GM12878 (cell line): ENCODE data around the gene KCNS1. TPM values are rescaled to one million over a fixed set of nuclear protein-coding genes. Genes with fewer than 3 reads are reported as not detected.

ENCODE experiments used
- polyA plus RNA-seq, 11 experiments: library from polyadenylated mRNA; depleted of rRNA in 4 of 11; unstranded in 6 of 11; stranded (reverse) in 5 of 11; fragments of >200 nt; fragmentation: Nextera tagmentation in 4 of 11; fragmentation: Illumina TruSeq in 1 of 11; extraction: Ambion mirVana in 4 of 11; extraction: Trizol in 1 of 11; gene quantifications; 1 replicate in 1 of 11; 2 replicates in 10 of 11; pipeline versions ENCODE4 v1.2.1 to v1.2.3, GENCODE V29; 2011 to 2016; ENCODE audit warnings: inconsistent platforms in 2 of 11, missing spikeins in 2 of 11, low read depth in 1 of 11
- total RNA-seq, 4 experiments: library from RNA; depleted of rRNA in 3 of 4; stranded (reverse); fragments of >200 nt in 3 of 4; fragmentation: Illumina TruSeq in 1 of 4; extraction: Trizol in 1 of 4; gene quantifications; 2 replicates each; pipeline versions ENCODE4 v1.2.1 to v1.2.3, GENCODE V29; 2013 to 2021

Gene KCNS1
- total and polyA plus RNA-seq, 10 of the 15 experiments (the other 5 are each of a cell fraction or from before 2014, with no cell fraction given), result not detected

Other genes with a start within 250 kb of the KCNS1 start
Only the 7 nearest of the 13 such genes appear.
- gene TOMM34, start 140.7 kb downstream of the KCNS1 start, total RNA-seq (2014; rRNA removed), result 47.3 and 49.1 TPM in 2 replicates
- 27.2 and 28.3 TPM in 2 replicates for gene TOMM34, start 140.7 kb downstream of the KCNS1 start, total RNA-seq (2014; rRNA removed; fragmentation: Illumina TruSeq; extraction: Trizol)
- 37.1 and 37.9 TPM in 2 replicates for gene TOMM34, start 140.7 kb downstream of the KCNS1 start, total RNA-seq (2021)
- gene TOMM34, start 140.7 kb downstream of the KCNS1 start, polyA plus RNA-seq (2011; rRNA removed), result 30.0 and 44.0 TPM in 2 replicates
- 42.1 and 53.7 TPM in 2 replicates for gene TOMM34, start 140.7 kb downstream of the KCNS1 start, polyA plus RNA-seq (2014; fragmentation: Illumina TruSeq; extraction: Trizol)
- 10 to 100 TPM; 14.0 to 24.5 TPM for gene TOMM34, start 140.7 kb downstream of the KCNS1 start, polyA plus RNA-seq (2014; fragmentation: Nextera tagmentation; extraction: Ambion mirVana)
- 43.7 and 43.8 TPM in 2 replicates for gene TOMM34, start 140.7 kb downstream of the KCNS1 start, polyA plus RNA-seq (2014; rRNA removed)
- gene TOMM34, start 140.7 kb downstream of the KCNS1 start, polyA plus RNA-seq (2016; fragmentation: Nextera tagmentation; extraction: Ambion mirVana), result 10 to 100 TPM; 68.2 to 73.8 TPM
- gene STK4, start 134.6 kb downstream of the KCNS1 start, total RNA-seq (2014; rRNA removed), result 86.8 and 97.8 TPM in 2 replicates
- gene STK4, start 134.6 kb downstream of the KCNS1 start, total RNA-seq (2014; rRNA removed; fragmentation: Illumina TruSeq; extraction: Trizol), result 107 and 108 TPM in 2 replicates
- 96.2 and 101 TPM in 2 replicates for gene STK4, start 134.6 kb downstream of the KCNS1 start, total RNA-seq (2021)
- gene STK4, start 134.6 kb downstream of the KCNS1 start, polyA plus RNA-seq (2011; rRNA removed), result 92.6 and 122 TPM in 2 replicates
- gene STK4, start 134.6 kb downstream of the KCNS1 start, polyA plus RNA-seq (2014; fragmentation: Illumina TruSeq; extraction: Trizol), result 84.9 and 101 TPM in 2 replicates
- gene STK4, start 134.6 kb downstream of the KCNS1 start, polyA plus RNA-seq (2014; fragmentation: Nextera tagmentation; extraction: Ambion mirVana), result 10 to 100 TPM; 24.0 to 51.4 TPM
- gene STK4, start 134.6 kb downstream of the KCNS1 start, polyA plus RNA-seq (2014; rRNA removed), result 59.8 and 68.0 TPM in 2 replicates
- 100 to 1,000 TPM; 123 to 135 TPM for gene STK4, start 134.6 kb downstream of the KCNS1 start, polyA plus RNA-seq (2016; fragmentation: Nextera tagmentation; extraction: Ambion mirVana)
- gene WFDC5, start 14.0 kb upstream of the KCNS1 start, total RNA-seq (2014; rRNA removed), result not detected in 2 replicates
- gene WFDC5, start 14.0 kb upstream of the KCNS1 start, total RNA-seq (2014; rRNA removed; fragmentation: Illumina TruSeq; extraction: Trizol), result not detected in 2 replicates
- gene WFDC5, start 14.0 kb upstream of the KCNS1 start, total RNA-seq (2021), result not detected in 2 replicates
- gene WFDC5, start 14.0 kb upstream of the KCNS1 start, polyA plus RNA-seq (2011; rRNA removed), result 0.26 TPM in 1 of 2 replicates, not detected in the other
- not detected in 2 replicates for gene WFDC5, start 14.0 kb upstream of the KCNS1 start, polyA plus RNA-seq (2014; fragmentation: Illumina TruSeq; extraction: Trizol)
- gene WFDC5, start 14.0 kb upstream of the KCNS1 start, polyA plus RNA-seq (2014; fragmentation: Nextera tagmentation; extraction: Ambion mirVana), result not detected
- not detected in 2 replicates for gene WFDC5, start 14.0 kb upstream of the KCNS1 start, polyA plus RNA-seq (2014; rRNA removed)
- under 1 TPM; 0.20 to 0.21 TPM for gene WFDC5, start 14.0 kb upstream of the KCNS1 start, polyA plus RNA-seq (2016; fragmentation: Nextera tagmentation; extraction: Ambion mirVana)
- not detected in 2 replicates for gene WFDC12, start 23.3 kb upstream of the KCNS1 start, total RNA-seq (2014; rRNA removed)
- gene WFDC12, start 23.3 kb upstream of the KCNS1 start, total RNA-seq (2014; rRNA removed; fragmentation: Illumina TruSeq; extraction: Trizol), result not detected in 2 replicates
- gene WFDC12, start 23.3 kb upstream of the KCNS1 start, total RNA-seq (2021), result not detected in 2 replicates
- not detected in 2 replicates for gene WFDC12, start 23.3 kb upstream of the KCNS1 start, polyA plus RNA-seq (2011; rRNA removed)
- gene WFDC12, start 23.3 kb upstream of the KCNS1 start, polyA plus RNA-seq (2014; fragmentation: Illumina TruSeq; extraction: Trizol), result not detected in 2 replicates
- not detected for gene WFDC12, start 23.3 kb upstream of the KCNS1 start, polyA plus RNA-seq (2014; fragmentation: Nextera tagmentation; extraction: Ambion mirVana)
- gene WFDC12, start 23.3 kb upstream of the KCNS1 start, polyA plus RNA-seq (2014; rRNA removed), result not detected in 2 replicates
- gene WFDC12, start 23.3 kb upstream of the KCNS1 start, polyA plus RNA-seq (2016; fragmentation: Nextera tagmentation; extraction: Ambion mirVana), result not detected
- not detected in 2 replicates for gene PI3, start 73.8 kb upstream of the KCNS1 start, total RNA-seq (2014; rRNA removed)
- gene PI3, start 73.8 kb upstream of the KCNS1 start, total RNA-seq (2014; rRNA removed; fragmentation: Illumina TruSeq; extraction: Trizol), result not detected in 2 replicates
- not detected in 2 replicates for gene PI3, start 73.8 kb upstream of the KCNS1 start, total RNA-seq (2021)
- not detected in 2 replicates for gene PI3, start 73.8 kb upstream of the KCNS1 start, polyA plus RNA-seq (2011; rRNA removed)
- not detected in 2 replicates for gene PI3, start 73.8 kb upstream of the KCNS1 start, polyA plus RNA-seq (2014; fragmentation: Illumina TruSeq; extraction: Trizol)
- gene PI3, start 73.8 kb upstream of the KCNS1 start, polyA plus RNA-seq (2014; fragmentation: Nextera tagmentation; extraction: Ambion mirVana), result not detected
- not detected in 2 replicates for gene PI3, start 73.8 kb upstream of the KCNS1 start, polyA plus RNA-seq (2014; rRNA removed)
- not detected for gene PI3, start 73.8 kb upstream of the KCNS1 start, polyA plus RNA-seq (2016; fragmentation: Nextera tagmentation; extraction: Ambion mirVana)
- not detected in 2 replicates for gene SEMG1, start 105.9 kb upstream of the KCNS1 start, total RNA-seq (2014; rRNA removed)
- not detected in 2 replicates for gene SEMG1, start 105.9 kb upstream of the KCNS1 start, total RNA-seq (2014; rRNA removed; fragmentation: Illumina TruSeq; extraction: Trizol)
- not detected in 2 replicates for gene SEMG1, start 105.9 kb upstream of the KCNS1 start, total RNA-seq (2021)
- not detected in 2 replicates for gene SEMG1, start 105.9 kb upstream of the KCNS1 start, polyA plus RNA-seq (2011; rRNA removed)
- not detected in 2 replicates for gene SEMG1, start 105.9 kb upstream of the KCNS1 start, polyA plus RNA-seq (2014; fragmentation: Illumina TruSeq; extraction: Trizol)
- gene SEMG1, start 105.9 kb upstream of the KCNS1 start, polyA plus RNA-seq (2014; fragmentation: Nextera tagmentation; extraction: Ambion mirVana), result not detected
- gene SEMG1, start 105.9 kb upstream of the KCNS1 start, polyA plus RNA-seq (2014; rRNA removed), result not detected in 2 replicates
- gene SEMG1, start 105.9 kb upstream of the KCNS1 start, polyA plus RNA-seq (2016; fragmentation: Nextera tagmentation; extraction: Ambion mirVana), result not detected
- not detected in 2 replicates for gene SEMG2, start 120.2 kb upstream of the KCNS1 start, total RNA-seq (2014; rRNA removed)
- not detected in 2 replicates for gene SEMG2, start 120.2 kb upstream of the KCNS1 start, total RNA-seq (2014; rRNA removed; fragmentation: Illumina TruSeq; extraction: Trizol)
- gene SEMG2, start 120.2 kb upstream of the KCNS1 start, total RNA-seq (2021), result not detected in 2 replicates
- gene SEMG2, start 120.2 kb upstream of the KCNS1 start, polyA plus RNA-seq (2011; rRNA removed), result not detected in 2 replicates
- gene SEMG2, start 120.2 kb upstream of the KCNS1 start, polyA plus RNA-seq (2014; fragmentation: Illumina TruSeq; extraction: Trizol), result not detected in 2 replicates
- not detected for gene SEMG2, start 120.2 kb upstream of the KCNS1 start, polyA plus RNA-seq (2014; fragmentation: Nextera tagmentation; extraction: Ambion mirVana)
- gene SEMG2, start 120.2 kb upstream of the KCNS1 start, polyA plus RNA-seq (2014; rRNA removed), result not detected in 2 replicates
- not detected for gene SEMG2, start 120.2 kb upstream of the KCNS1 start, polyA plus RNA-seq (2016; fragmentation: Nextera tagmentation; extraction: Ambion mirVana)